Subcutaneous adipose tissue (tissue), 4 donors: ENCODE measurements around the gene PM20D2. TPM values are rescaled to one million over a fixed set of nuclear protein-coding genes. Genes with fewer than 3 reads are reported as not detected.

Source experiments
- CTCF ChIP-seq: fragments of 450-650 bp; IDR thresholded peaks from one replicate; pipeline ENCODE4 v1.5.1; 2016; ENCODE audit warnings: low read depth, mild to moderate bottlenecking, control low read depth, antibody characterized with exemption, moderate library complexity
- total RNA-seq, 4 donors: library from RNA; depleted of rRNA; stranded (reverse); fragments of >200 nt; gene quantifications; one replicate each; pipeline ENCODE4 v1.1.0, GENCODE V29; 2016

The PM20D2 gene
- total RNA-seq, 4 donors from 2014 or later: 4.0 to 6.8 (median 4.9) TPM

- no peak for TF ChIP-seq CTCF
These were observed 7.7 kb upstream of the PM20D2 start for GRCh38 chr6:89138173-89138572.

DNA sequence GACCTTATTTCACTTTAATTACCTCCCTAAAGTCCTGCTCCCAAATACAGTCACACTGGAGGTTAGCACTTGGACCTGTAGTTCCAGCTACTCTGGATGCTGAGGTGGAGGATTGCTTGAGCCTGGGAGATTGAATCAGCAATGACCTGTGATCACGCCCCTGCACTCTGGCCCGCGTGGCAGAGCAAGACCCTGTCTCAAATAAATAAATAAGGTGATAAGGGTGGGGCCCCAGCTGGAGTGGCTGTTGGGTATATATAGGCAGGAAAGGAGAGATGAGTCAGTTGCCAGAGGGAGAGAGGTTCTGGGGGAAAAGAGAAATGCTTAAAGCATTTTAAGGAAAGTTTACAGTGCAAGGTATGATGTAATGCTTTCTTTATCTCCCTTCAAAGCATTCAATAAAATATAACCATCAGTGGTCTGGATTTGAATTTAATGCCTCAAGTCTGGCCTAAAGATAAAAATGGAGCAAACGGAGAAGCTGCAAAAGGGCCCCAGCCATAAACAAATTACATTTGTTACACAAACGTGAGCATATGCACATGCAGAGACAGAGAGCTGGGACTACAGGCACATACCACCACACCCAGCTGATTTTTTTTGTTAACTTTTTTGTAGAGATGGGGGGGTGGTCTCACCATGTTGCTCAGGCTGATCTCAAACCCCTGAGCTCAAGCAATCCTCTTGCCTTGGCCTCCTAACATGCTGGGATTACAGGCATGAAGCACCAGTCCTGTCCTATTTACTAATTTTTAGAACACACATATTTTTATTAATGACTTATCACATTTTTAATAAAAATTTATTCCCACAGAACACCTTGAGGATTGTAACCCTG is 6.1 kb upstream of the PM20D2 start:
- no peak for TF ChIP-seq CTCF

DNA sequence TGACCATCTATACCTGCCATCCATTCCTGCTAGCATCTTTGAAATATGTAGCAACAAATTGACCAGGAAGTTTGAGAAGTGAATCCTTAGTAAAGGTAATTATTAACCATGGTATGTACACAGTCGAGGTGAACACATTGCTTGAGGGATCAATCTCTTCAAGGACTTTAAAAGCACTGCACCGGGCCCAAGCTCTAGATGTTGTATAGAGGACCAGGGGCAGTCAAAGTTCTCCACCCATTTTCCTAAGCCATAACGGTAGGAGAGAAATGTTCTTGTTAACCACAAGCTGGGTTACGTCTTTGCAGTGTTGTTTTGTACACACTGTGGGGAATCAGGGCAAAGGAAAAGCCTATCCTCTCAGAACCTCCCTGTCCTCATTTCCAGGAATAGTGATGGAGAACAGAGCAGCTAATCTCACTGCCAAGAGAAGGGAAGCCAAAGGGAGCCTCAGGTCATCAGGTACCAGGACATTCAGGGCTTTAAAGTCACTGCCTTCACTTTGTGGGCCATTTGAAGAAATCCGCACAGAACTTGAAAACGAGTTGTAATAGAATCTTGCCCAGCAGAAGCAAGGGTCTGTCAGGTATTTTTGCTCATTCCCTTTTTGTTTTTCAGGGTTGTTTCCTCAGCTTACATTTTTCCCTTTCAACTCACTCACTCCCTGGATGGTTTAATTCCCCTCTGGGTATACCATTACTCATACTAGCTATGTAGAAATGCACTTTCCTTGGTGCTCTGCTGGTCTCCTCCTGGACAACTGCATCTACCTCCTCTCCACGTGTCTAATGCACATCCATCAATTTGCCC is 5.3 kb upstream of the PM20D2 start:
- TF ChIP-seq CTCF: no peak

- no peak for TF ChIP-seq CTCF
These were observed 1.4 kb upstream of the PM20D2 start for GRCh38 chr6:89144354-89144906.

DNA sequence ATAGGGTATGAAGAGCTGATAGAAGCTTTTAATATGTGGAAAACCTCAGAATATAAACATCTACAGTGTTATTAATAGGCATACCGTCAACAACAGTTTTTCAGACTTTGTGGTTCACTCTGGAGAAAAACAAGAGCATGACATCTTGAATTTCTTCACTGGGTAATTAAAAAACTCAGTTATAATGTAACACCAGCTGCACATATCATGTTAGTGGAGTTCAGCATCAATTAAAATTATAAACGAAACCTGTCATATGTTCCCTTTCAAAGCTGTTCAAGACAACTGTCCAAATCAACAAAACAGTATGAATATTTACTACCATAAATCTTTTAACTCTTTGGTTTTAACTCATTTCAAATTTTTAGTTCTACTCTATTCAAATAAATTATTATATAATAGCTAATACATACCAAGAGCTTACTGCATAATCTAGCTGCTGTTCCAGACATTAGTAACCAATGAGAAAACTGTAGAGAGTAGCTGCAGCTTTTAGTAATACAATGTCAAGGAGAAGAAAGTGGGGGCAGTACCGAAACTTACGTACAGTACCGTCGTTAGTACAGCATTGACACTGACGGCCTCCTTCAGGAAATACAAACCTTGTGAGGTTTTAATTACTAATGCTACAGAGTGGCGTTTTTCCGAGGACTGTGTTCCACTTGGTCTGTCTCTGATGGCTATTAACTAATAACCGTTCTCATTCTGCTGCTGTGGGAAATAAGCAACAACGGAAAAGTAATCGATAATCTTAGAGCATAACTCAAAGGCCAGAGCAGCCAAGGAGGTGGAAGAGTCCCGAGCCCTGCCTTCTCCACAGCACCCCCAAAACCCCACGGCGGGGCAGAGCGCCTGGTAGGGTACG is 532 bp upstream of the PM20D2 start:
- TF ChIP-seq CTCF: no peak

DNA sequence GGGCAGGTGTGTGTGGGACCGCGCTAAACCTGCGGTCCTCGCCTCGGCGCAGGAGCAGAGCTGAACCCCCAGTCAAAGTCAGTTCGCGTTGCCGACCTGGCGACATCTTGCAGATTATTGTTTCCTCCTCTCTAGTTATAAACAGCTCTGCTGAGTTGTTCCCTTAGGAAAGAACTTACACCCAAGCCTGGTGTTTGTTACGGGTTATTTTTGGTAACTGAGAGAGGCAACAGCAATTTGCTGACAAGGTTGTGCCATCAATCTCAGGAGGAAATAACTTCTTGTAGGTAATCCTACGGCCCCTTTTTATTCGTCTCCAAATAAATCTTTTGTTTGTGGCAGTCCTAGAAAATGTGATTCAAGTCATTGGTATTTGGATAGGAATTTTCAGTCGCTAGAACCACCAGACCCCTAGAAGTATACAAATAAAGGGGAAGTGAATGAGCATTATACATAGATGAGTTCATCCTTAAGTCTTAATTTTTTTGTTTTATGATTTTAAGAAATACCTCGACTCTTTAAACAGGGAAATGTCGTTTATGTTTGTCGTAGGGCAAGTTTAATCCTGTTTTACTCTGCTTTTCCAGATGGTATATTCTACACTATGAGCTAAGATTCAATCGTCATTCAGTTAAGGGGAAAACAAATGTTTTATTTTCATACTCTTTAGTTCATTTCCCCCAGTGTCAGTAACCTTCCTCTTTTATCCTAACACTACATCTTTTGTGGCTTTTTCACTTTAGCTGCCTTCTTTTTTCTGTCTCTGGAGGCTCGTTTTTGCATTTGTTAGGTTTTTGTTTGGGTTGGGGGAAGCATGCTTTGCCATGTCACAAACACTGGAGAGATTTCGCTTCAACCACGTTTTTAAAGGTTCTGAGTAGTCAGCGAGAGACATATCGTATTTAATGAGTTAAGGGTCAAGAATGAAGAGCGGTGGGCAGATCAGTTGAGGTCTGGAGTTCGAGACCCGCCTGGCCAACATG is 1.2 kb downstream of the PM20D2 start:
- TF ChIP-seq CTCF: no peak
